Keratinocyte (primary cell): ENCODE results near the gene RHOF. TPM values are rescaled to one million over a fixed set of nuclear protein-coding genes. Genes with fewer than 3 reads are reported as not detected.

Source experiments
- DNase-seq: peaks from one replicate; pipeline ENCODE4 v3.0.0-alpha.2; 2011; ENCODE audit warnings: low read depth, missing footprints, low spot score
- FAIRE-seq: peaks from 2 replicates; lab custom pipeline; 2011; peaks lifted over from hg19 to GRCh38; lab: Jason Lieb, UNC
- H2AFZ ChIP-seq: 2 replicates; pipeline ENCODE4 v1.6.0; 2012; ENCODE audit warnings: low read length, control low read depth, inconsistent platforms; ENCODE audit not compliant: control insufficient read depth
- H3K27ac ChIP-seq: 2 replicates; pipeline ENCODE4 v1.5.1; 2011; ENCODE audit warnings: low read length; ENCODE audit not compliant: control insufficient read depth, insufficient read depth
- H3K27me3 ChIP-seq: 3 replicates; pipeline ENCODE4 v1.6.0; 2011; ENCODE audit warnings: low read length; ENCODE audit not compliant: control insufficient read depth, insufficient read depth; ENCODE audit errors: extremely low read depth
- H3K36me3 ChIP-seq, 2 experiments: 2 replicates in 1 of 2; 3 replicates in 1 of 2; pipeline ENCODE4 v1.5.1; 2011; ENCODE audit warnings: low read length in 2 of 2, mild to moderate bottlenecking in 1 of 2; ENCODE audit not compliant: control insufficient read depth in 2 of 2, insufficient read depth in 2 of 2; ENCODE audit errors: extremely low read depth in 1 of 2
- H3K4me1 ChIP-seq: 3 replicates; pipeline ENCODE4 v1.5.1; 2011; ENCODE audit warnings: low read length; ENCODE audit not compliant: control insufficient read depth, insufficient read depth; ENCODE audit errors: extremely low read depth
- H3K4me2 ChIP-seq: 3 replicates; pipeline ENCODE4 v1.6.0; 2011; ENCODE audit warnings: low read depth, low read length; ENCODE audit not compliant: control insufficient read depth, insufficient read depth; ENCODE audit errors: extremely low read depth
- H3K4me3 ChIP-seq, 3 experiments: fragments of 200-600 bp in 1 of 3; sonication (generic) in 1 of 3; 2 replicates in 2 of 3; 3 replicates in 1 of 3; pipeline ENCODE4 v1.5.1; 2011 to 2016; ENCODE audit warnings: low read length in 3 of 3, mild to moderate bottlenecking in 3 of 3, control low read depth in 2 of 3, inconsistent platforms in 1 of 3, low read depth in 1 of 3, mixed read lengths in 1 of 3, mixed run types in 1 of 3, moderate library complexity in 1 of 3; ENCODE audit not compliant: control insufficient read depth in 2 of 3, insufficient read depth in 2 of 3; ENCODE audit errors: extremely low read depth in 1 of 3
- H3K79me2 ChIP-seq: 2 replicates; pipeline ENCODE4 v1.6.0; 2012; ENCODE audit warnings: low read length; ENCODE audit not compliant: control insufficient read depth, insufficient read depth
- H3K9ac ChIP-seq: 3 replicates; pipeline ENCODE4 v1.6.0; 2011; ENCODE audit warnings: low read length; ENCODE audit not compliant: control insufficient read depth, insufficient read depth; ENCODE audit errors: extremely low read depth
- H3K9me1 ChIP-seq: 3 replicates; pipeline ENCODE4 v1.6.0; 2011; ENCODE audit warnings: low read length; ENCODE audit not compliant: control insufficient read depth, insufficient read depth; ENCODE audit errors: extremely low read depth
- H3K9me3 ChIP-seq: 2 replicates; pipeline ENCODE4 v1.5.1; 2012; ENCODE audit warnings: low read depth, low read length; ENCODE audit not compliant: control insufficient read depth
- H4K20me1 ChIP-seq: 3 replicates; pipeline ENCODE4 v1.6.0; 2011; ENCODE audit warnings: low read length; ENCODE audit not compliant: control insufficient read depth, insufficient read depth; ENCODE audit errors: extremely low read depth
- CTCF ChIP-seq, 3 experiments: IDR thresholded peaks in 1 of 3; conservative IDR thresholded peaks in 1 of 3; optimal IDR thresholded peaks in 1 of 3; 2 replicates in 2 of 3; 3 replicates in 1 of 3; pipeline versions ENCODE3 to v1.5.1; 2011; ENCODE audit warnings: low read length in 3 of 3, mild to moderate bottlenecking in 3 of 3, moderate library complexity in 2 of 3, control low read depth in 1 of 3, inconsistent platforms in 1 of 3; ENCODE audit not compliant: insufficient read depth in 2 of 3; ENCODE audit errors: extremely low read depth in 1 of 3
- EZH2 ChIP-seq: IDR thresholded peaks from one replicate; pipeline ENCODE4 v1.6.1; 2012; ENCODE audit warnings: inconsistent platforms, mild to moderate bottlenecking, low read length, moderate library complexity
- dilution Hi-C: fragments of 300-500 bp; cut with MboI; formaldehyde crosslinking; loops from one replicate; pipeline ENCODE4 v1.7.0; 2020; ENCODE audit warnings: low sequenced_read_pairs; ENCODE audit not compliant: extremely low pct_ligation_motif_present
- polyA plus RNA-seq, 5 experiments: library from polyadenylated mRNA; depleted of rRNA in 3 of 5; stranded (reverse) in 3 of 5; stranded (forward) in 1 of 5; unstranded in 1 of 5; fragments of >200 nt; gene quantifications; 1 replicate in 1 of 5; 2 replicates in 3 of 5; 3 replicates in 1 of 5; pipeline versions ENCODE4 v1.2.1 to v1.2.3, GENCODE V29; 2011 to 2012; ENCODE audit warnings: missing spikeins in 2 of 5, low read depth in 1 of 5, low replicate concordance in 1 of 5

Gene RHOF
- polyA plus RNA-seq, 1 donor (not counting 4 experiments of a cell fraction or from before 2014, with no cell fraction given), result 2.8 TPM

- Histone ChIP-seq H3K4me3 (peak overlapping the region; percentile 63 to 89 (median 77)), H3K9me1 (no peaks in the 10 kb centered on the region), H3K79me2 (no peaks in the 10 kb centered on the region), H3K4me1 (peaks cover 5% of the 10 kb centered on the region), H3K9ac (peak overlapping the region; percentile 78), H4K20me1 (no peaks in the 10 kb centered on the region), H3K36me3 (no peaks in the 10 kb centered on the region), H3K4me2 (peak overlapping the region; percentile 96), H3K27ac (peak overlapping the region; percentile 41), H2AFZ (peak overlapping the region; percentile 99), H3K27me3 (no peaks in the 10 kb centered on the region), H3K9me3 (no peaks in the 10 kb centered on the region)
- FAIRE-seq (peak; percentile 36), DNase-seq (peak; percentile 85)
- no peak for TF ChIP-seq EZH2
- peak in 2 of 3 experiments; percentile 24 to 49 for TF ChIP-seq CTCF (optimal IDR thresholded peaks at IDR 0.05 in 1 of 3, IDR thresholded peaks at IDR 0.05 in 1 of 3, conservative IDR thresholded peaks at IDR 0.05 in 1 of 3; ENCODE audit: extremely low read depth in 1 of 3, insufficient read depth in 2 of 3, low read length in 3 of 3)
- dilution Hi-C loops, result no loop called here
Measured at GRCh38 chr12:121839106-121839992, 45.9 kb upstream of the RHOF start.

- H4K20me1 ChIP-seq, result no peaks in the 10 kb centered on the region
- no peaks in the 10 kb centered on the region for H3K36me3 ChIP-seq
- dilution Hi-C loops, result no loop called here
Measured at GRCh38 chr12:121838126-121838525, 44.6 kb upstream of the RHOF start.

More at GRCh38 chr12:121838126-121838525, 44.6 kb upstream of the RHOF start:
- H3K27me3 ChIP-seq, result no peaks in the 10 kb centered on the region
- no peaks in the 10 kb centered on the region for H3K79me2 ChIP-seq
- TF ChIP-seq EZH2, result no peak
- TF ChIP-seq CTCF (optimal IDR thresholded peaks at IDR 0.05 in 1 of 3, IDR thresholded peaks at IDR 0.05 in 1 of 3, conservative IDR thresholded peaks at IDR 0.05 in 1 of 3; ENCODE audit: extremely low read depth in 1 of 3, insufficient read depth in 2 of 3, low read length in 3 of 3), result no peak
- no peak overlapping the region for H2AFZ ChIP-seq
- H3K27ac ChIP-seq, result no peak overlapping the region
- DNase-seq, result no peak
- H3K9me1 ChIP-seq, result no peaks in the 10 kb centered on the region
- H3K4me2 ChIP-seq, result no peak overlapping the region
- no peak for FAIRE-seq
- no peak overlapping the region for H3K4me3 ChIP-seq
- H3K4me1 ChIP-seq, result peaks cover 5% of the 10 kb centered on the region
- H3K9ac ChIP-seq, result no peak overlapping the region
- H3K9me3 ChIP-seq, result no peaks in the 10 kb centered on the region
